ENCODE results near the gene ATRN.

Gene ATRN

DNA sequence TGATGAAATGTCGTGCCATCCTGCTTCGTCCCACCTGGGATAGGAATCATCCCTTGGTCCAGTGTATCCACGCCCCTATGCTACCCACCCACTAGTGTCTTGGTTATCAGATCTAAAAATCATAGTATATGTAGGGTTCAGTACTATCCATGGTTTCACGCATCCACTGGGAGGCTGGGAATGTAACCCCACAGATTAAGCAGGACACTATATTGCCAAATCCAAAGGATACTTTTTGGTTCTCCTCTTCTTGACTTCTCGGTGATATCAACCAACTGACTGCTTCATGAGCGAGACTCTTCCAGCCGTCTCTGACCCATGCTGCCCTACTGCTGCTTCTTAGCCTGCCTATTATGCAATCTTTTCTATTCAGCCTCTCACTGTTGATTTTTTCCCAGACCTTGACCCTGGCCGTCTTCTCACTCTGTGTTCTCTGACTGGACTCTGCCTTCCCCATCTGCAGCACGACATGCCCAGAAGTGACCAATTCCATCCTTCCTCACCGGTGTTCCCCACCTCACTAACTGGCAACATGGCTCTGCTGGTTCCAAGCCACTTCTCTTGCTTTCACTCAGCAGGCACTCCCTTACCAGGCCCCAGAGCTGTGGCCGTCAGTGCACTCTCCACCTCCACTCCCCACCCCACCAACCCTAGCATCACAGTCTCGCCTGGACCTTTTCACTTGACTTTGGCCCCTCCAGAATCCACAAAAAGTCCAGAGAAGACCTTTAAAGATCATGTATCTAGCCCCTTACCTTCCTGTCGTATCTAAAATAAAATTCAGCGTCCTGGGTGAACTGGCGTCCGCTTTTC, 157.9 kb downstream of the ATRN start:
- Histone ChIP-seq H3F3A (ENCODE audit: low read depth) (no peaks in the 10 kb centered on the region), H3K79me2 (ENCODE audit: insufficient read depth, low read length) (no peaks in the 10 kb centered on the region), H3K27me3 (ENCODE audit: insufficient read depth, low read length, poor library complexity, severe bottlenecking) (no peaks in the 10 kb centered on the region), H3K9ac (ENCODE audit: low read depth, low read length, poor library complexity, severe bottlenecking) (no peak overlapping the region), H4K20me1 (ENCODE audit: insufficient read depth, low read length, poor library complexity, severe bottlenecking) (no peaks in the 10 kb centered on the region), H3K4me3 (ENCODE audit: low read length, poor library complexity, severe bottlenecking) (no peak overlapping the region), H3K9me2 (replicated peaks; ENCODE audit: low read depth, low read length) (no peaks in the 10 kb centered on the region), H3K4me1 (ENCODE audit: insufficient read depth, low read length, poor library complexity, severe bottlenecking) (no peaks in the 10 kb centered on the region), H2AFZ (ENCODE audit: low read length) (no peak overlapping the region), H3K4me2 (ENCODE audit: low read depth, low read length, poor library complexity, severe bottlenecking) (no peak overlapping the region), H3K9me3 (ENCODE audit: insufficient read depth, low read depth, low read length) (no peaks in the 10 kb centered on the region), H3K36me3 (ENCODE audit: insufficient read depth, low read length) (peaks cover 9% of the 10 kb centered on the region; the same call in 1 of the 2 replicates)
- TF ChIP-seq EZH2phosphoT487 (IDR thresholded peaks at IDR 0.05; ENCODE audit: borderline replicate concordance), result no peak
- TF ChIP-seq CTCF (conservative IDR thresholded peaks at IDR 0.05; ENCODE audit: low read length), result no peak

DNA sequence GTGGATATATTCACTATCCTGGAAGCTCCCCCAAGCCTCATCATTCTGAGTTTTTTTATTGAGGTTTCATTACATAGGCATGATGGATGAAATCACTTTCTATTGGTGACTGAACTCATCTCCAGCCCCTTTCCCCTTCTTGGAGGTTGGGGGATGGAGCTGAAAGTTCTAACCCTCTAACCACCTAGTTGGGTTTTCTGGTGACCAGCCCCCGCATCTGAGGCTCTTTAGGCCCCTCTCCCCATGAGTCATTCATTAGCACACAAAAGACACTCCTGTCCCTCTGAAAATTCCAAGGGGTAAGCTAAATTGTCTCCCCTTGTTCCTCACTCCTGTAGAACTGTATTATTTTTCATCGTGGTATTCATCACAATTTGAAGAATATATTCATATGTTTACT, 159.1 kb downstream of the ATRN start:
- H3K9me3 ChIP-seq (ENCODE audit: insufficient read depth, low read depth, low read length), result no peaks in the 10 kb centered on the region
- no peak overlapping the region for H3K4me2 ChIP-seq (ENCODE audit: low read depth, low read length, poor library complexity, severe bottlenecking)
- H3F3A ChIP-seq (ENCODE audit: low read depth), result no peaks in the 10 kb centered on the region
- H3K9ac ChIP-seq (ENCODE audit: low read depth, low read length, poor library complexity, severe bottlenecking), result no peak overlapping the region
- H2AFZ ChIP-seq (ENCODE audit: low read length), result no peak overlapping the region
- H3K79me2 ChIP-seq (ENCODE audit: insufficient read depth, low read length), result no peaks in the 10 kb centered on the region
- no peaks in the 10 kb centered on the region for H3K27me3 ChIP-seq (ENCODE audit: insufficient read depth, low read length, poor library complexity, severe bottlenecking)
- TF ChIP-seq EZH2phosphoT487 (IDR thresholded peaks at IDR 0.05; ENCODE audit: borderline replicate concordance), result no peak
- no peak for TF ChIP-seq CTCF (conservative IDR thresholded peaks at IDR 0.05; ENCODE audit: low read length)
- H3K4me1 ChIP-seq (ENCODE audit: insufficient read depth, low read length, poor library complexity, severe bottlenecking), result peaks cover 8% of the 10 kb centered on the region
- H3K9me2 ChIP-seq (replicated peaks; ENCODE audit: low read depth, low read length), result no peaks in the 10 kb centered on the region
- peaks cover 9% of the 10 kb centered on the region; the same call in 1 of the 2 replicates for H3K36me3 ChIP-seq (ENCODE audit: insufficient read depth, low read length)
- H4K20me1 ChIP-seq (ENCODE audit: insufficient read depth, low read length, poor library complexity, severe bottlenecking), result no peaks in the 10 kb centered on the region
- no peak overlapping the region for H3K4me3 ChIP-seq (ENCODE audit: low read length, poor library complexity, severe bottlenecking)

DNA sequence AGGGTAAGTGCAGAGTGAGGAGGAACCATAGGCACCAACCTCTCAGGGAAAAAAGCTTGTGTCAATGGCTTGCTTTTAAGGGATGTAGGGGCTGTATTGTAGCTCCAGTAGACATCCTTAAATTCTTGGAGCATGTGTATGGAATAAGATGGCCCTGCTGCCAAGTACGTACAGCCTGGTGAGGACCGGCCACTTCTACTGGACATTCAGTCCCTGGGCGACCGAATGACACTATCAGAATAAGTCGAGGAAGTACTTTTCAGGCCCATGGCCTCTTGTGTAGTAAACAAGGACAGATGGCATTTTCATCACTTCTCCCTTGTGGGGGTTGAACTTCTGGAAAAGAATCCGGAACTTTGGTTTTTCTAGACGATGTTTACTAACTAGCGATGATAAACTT, 159.6 kb downstream of the ATRN start:
- Histone ChIP-seq H3K4me3 (ENCODE audit: low read length, poor library complexity, severe bottlenecking) (no peak overlapping the region), H3K36me3 (ENCODE audit: insufficient read depth, low read length) (peaks cover 9% of the 10 kb centered on the region; the same call in 1 of the 2 replicates), H3K4me1 (ENCODE audit: insufficient read depth, low read length, poor library complexity, severe bottlenecking) (peaks cover 8% of the 10 kb centered on the region), H3K9me2 (replicated peaks; ENCODE audit: low read depth, low read length) (no peaks in the 10 kb centered on the region), H2AFZ (ENCODE audit: low read length) (no peak overlapping the region), H3K9ac (ENCODE audit: low read depth, low read length, poor library complexity, severe bottlenecking) (no peak overlapping the region), H3K4me2 (ENCODE audit: low read depth, low read length, poor library complexity, severe bottlenecking) (no peak overlapping the region), H3F3A (ENCODE audit: low read depth) (no peaks in the 10 kb centered on the region), H4K20me1 (ENCODE audit: insufficient read depth, low read length, poor library complexity, severe bottlenecking) (no peaks in the 10 kb centered on the region), H3K27me3 (ENCODE audit: insufficient read depth, low read length, poor library complexity, severe bottlenecking) (no peaks in the 10 kb centered on the region), H3K9me3 (ENCODE audit: insufficient read depth, low read depth, low read length) (no peaks in the 10 kb centered on the region), H3K79me2 (ENCODE audit: insufficient read depth, low read length) (no peaks in the 10 kb centered on the region)
- TF ChIP-seq EZH2phosphoT487 (IDR thresholded peaks at IDR 0.05; ENCODE audit: borderline replicate concordance) (no peak), CTCF (conservative IDR thresholded peaks at IDR 0.05; ENCODE audit: low read length) (no peak)

All from Loucy (cell line).